Activated T-cell treated with anti-CD3 and anti-CD28 coated beads, Interleukin-2, amount 50 U/mL, for 4 hours (primary cell): Measurements from ENCODE around the gene RBBP8NL. TPM values are rescaled to one million over a fixed set of nuclear protein-coding genes. Genes with fewer than 3 reads are reported as not detected.

Source experiments
- ATAC-seq, 2 donors: fragments of 200-7000 bp; cut with Tn5 transposase; one replicate each; pipeline ENCODE4 v1.10.0; 2021
- DNase-seq: peaks from one replicate; pipeline ENCODE4 v3.0.0-alpha.2; 2020
- H3K27me3 Mint-ChIP-seq: one replicate; pipeline ENCODE4 v1.8.0; 2021; ENCODE audit warnings: low read depth, mixed read lengths
- H3K36me3 Mint-ChIP-seq: one replicate; pipeline ENCODE4 v1.8.0; 2022; ENCODE audit warnings: mixed read lengths; ENCODE audit not compliant: insufficient read depth
- H3K4me1 Mint-ChIP-seq: one replicate; pipeline ENCODE4 v1.8.0; 2021; ENCODE audit warnings: low read depth, mixed read lengths
- H3K4me3 Mint-ChIP-seq: one replicate; pipeline ENCODE4 v1.8.0; 2021; ENCODE audit warnings: mild to moderate bottlenecking, moderate library complexity, mixed read lengths
- H3K9me3 Mint-ChIP-seq: one replicate; pipeline ENCODE4 v1.8.0; 2021; ENCODE audit warnings: mixed read lengths
- total RNA-seq, 3 donors: library from RNA; stranded (reverse); gene quantifications; one replicate each; pipeline ENCODE4 v1.2.1, GENCODE V29; 2021

Gene RBBP8NL
- total RNA-seq, 3 donors from 2014 or later: not detected

GRCh38 chr20:62362590-62362940, 64.8 kb downstream of the RBBP8NL start:
- ATAC-seq (no peak), DNase-seq (no peak)
- no peak overlapping the region for H3K4me3 Mint-ChIP-seq
- no peaks in the 10 kb centered on the region for H3K9me3 Mint-ChIP-seq
- H3K27me3 Mint-ChIP-seq: peaks cover 27% of the 10 kb centered on the region
- H3K4me1 Mint-ChIP-seq: peaks cover under 1% of the 10 kb centered on the region
- no peaks in the 10 kb centered on the region for H3K36me3 Mint-ChIP-seq

DNA sequence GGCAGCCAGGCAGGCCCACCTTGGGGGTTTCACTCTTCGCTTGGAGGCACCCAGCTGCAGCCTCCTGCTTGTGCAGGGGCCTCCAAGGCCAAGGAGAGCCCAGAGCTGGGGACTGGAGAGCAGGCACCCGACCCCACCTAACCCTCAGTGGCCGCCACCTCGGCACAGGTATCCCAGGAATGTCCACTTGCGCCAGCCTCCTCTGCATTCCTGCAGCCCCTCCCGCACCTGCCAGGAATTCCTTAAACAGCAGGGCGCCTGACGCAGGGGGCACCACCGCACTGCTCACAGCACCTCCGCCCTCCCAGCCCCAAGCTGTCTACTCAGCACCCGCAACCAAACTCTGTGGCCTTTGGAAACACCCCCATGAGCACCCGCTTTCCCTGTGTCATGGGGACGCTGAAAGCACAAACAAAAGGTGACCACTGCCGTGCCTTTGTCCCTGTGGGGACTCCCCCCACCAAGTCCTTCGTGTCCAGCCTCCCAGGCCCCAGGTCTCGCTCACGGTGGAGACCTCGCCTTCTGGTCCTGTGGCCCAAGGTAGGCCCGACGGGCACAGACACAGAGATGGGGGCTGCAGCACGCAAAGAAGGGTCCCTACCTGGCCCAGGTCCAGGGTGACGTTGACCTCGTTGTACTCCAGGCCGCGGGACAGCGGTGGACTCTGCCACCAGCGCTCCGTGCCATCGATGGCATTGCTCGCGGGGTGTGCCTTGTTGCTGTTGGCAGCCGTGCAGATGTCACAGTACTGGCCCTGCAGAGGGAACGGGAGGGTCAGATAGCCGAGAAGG, 65.3 kb downstream of the RBBP8NL start:
- DNase-seq: no peak

DNA sequence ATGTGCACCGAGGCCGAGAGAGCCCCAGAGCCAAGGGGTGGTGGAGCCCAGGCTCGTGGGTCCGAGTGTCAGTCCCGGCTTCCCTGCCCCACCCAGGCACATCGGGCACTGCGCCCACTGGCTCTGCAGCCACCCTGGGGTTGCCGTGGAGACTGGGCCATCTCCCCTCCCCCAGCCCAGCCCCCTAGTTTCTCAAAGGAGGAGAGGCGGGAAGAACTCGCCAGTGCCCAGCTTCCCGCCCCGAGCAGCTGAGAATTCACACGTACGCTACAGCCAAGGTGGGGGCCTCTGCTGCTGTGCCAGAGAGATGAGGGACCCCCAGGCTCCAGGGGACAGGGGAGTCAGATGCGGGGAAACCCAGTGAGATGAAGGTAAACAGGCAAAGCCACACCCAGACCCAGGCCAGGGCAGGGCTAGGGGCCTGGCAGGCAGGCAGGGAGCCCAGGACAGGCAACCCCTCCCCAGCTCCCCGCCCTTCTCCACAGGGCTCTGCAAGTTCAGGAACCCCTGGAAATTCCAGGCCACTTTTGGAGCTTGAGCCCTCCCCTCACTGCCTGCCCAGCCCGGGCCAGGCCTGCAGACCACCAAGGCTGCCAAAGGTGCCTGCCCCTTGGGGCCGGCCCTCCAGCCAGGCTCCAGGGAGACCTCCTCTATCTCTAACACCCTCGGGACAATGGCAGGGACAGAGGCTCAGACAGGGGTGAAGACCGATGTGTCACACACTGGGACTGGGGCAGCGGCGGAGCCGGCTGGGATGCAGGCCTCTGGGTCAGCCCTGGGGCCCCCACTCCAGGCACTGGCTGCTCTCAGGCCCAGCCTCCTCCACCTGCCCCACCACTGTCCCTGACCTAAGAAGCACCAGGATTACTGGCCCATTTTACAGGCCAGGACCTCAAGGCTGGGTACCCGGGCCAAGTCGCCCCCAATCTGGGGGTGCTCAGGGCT, 66.2 kb downstream of the RBBP8NL start:
- H3K9me3 Mint-ChIP-seq: no peaks in the 10 kb centered on the region
- ATAC-seq: no peak
- no peak overlapping the region for H3K4me3 Mint-ChIP-seq
- H3K27me3 Mint-ChIP-seq: peaks cover 30% of the 10 kb centered on the region
- no peak for DNase-seq
- H3K4me1 Mint-ChIP-seq: no peaks in the 10 kb centered on the region
- no peaks in the 10 kb centered on the region for H3K36me3 Mint-ChIP-seq

More for the DNA sequence above, 65.3 kb downstream of the RBBP8NL start:
- Mint-ChIP-seq H3K27me3 (peaks cover 27% of the 10 kb centered on the region), H3K36me3 (no peaks in the 10 kb centered on the region), H3K4me3 (no peak overlapping the region), H3K9me3 (no peaks in the 10 kb centered on the region), H3K4me1 (no peaks in the 10 kb centered on the region)
- no peak for ATAC-seq

Other genes starting within 250 kb of the RBBP8NL start
- gene MTG2, start 244.5 kb downstream of the RBBP8NL start, total RNA-seq: 10 to 100 TPM; 38.3 to 57.6 (median 49.8) TPM
- not detected for gene HRH3, start 207.3 kb downstream of the RBBP8NL start, total RNA-seq
- gene OSBPL2, start 189.0 kb downstream of the RBBP8NL start, total RNA-seq: 10 to 100 TPM; 17.5 to 22.5 (median 19.2) TPM
- 100 to 1,000 TPM; 259 to 285 (median 274) TPM for gene ADRM1, start 124.5 kb downstream of the RBBP8NL start, total RNA-seq
- 1 to 10 TPM in 1 of 3 donors, under 1 TPM in 2; 0.82 to 1.0 (median 0.84) TPM for gene LAMA5, start 60.2 kb downstream of the RBBP8NL start, total RNA-seq
- gene RPS21, start 40.4 kb downstream of the RBBP8NL start, total RNA-seq: 1,000 to 10,000 TPM; 2,653 to 2,730 (median 2,725) TPM
- 1 to 10 TPM; 6.1 to 7.9 (median 6.9) TPM for gene CABLES2, start 20.3 kb downstream of the RBBP8NL start, total RNA-seq
- not detected for gene GATA5, start 48.5 kb upstream of the RBBP8NL start, total RNA-seq
- 10 to 100 TPM; 36.5 to 49.3 (median 48.2) TPM for gene SLCO4A1, start 215.0 kb upstream of the RBBP8NL start, total RNA-seq